HCT116 (cell line): ENCODE data around the gene DGKE. TPM values are rescaled to one million over a fixed set of nuclear protein-coding genes. Genes with fewer than 3 reads are reported as not detected.

Source experiments
- ATAC-seq: fragments of 200-7000 bp; cut with Tn5 transposase; 2 replicates; pipeline ENCODE4 v1.9.1; 2020; ENCODE audit warnings: mild to moderate bottlenecking, moderate library complexity
- BruUV-seq: library from RNA; stranded (reverse); fragments of 400-500 nt; replicated peaks from 2 replicates; lab custom pipeline; 2021; lab: Mats Ljungman, UMichigan
- CTCF ChIA-PET: fragments of 300-600 bp; sonication (Branson Sonifier 250); formaldehyde crosslinking; loops from one replicate; lab custom pipeline; 2021; ENCODE audit warnings: antibody characterized with exemption; lab: Charles Lee
- POLR2A ChIA-PET: fragments of 300-600, 350-600 bp; sonication (Branson Sonifier 250); formaldehyde crosslinking; loops from one replicate; lab custom pipeline; 2021; ENCODE audit warnings: antibody characterized with exemption; lab: Charles Lee
- RAD21 ChIA-PET, 2 experiments: fragments of 300-600 bp; sonication (Branson Sonifier 250); formaldehyde crosslinking; loops; one replicate each; lab custom pipeline; 2023; ENCODE audit warnings: low total read pairs in 2 of 2; ENCODE audit not compliant: uncharacterized antibody in 2 of 2, unreplicated experiment in 2 of 2, low non-redundant PET in 1 of 2; lab: Charles Lee
- DNase-seq: peaks from one replicate; pipeline ENCODE4 v3.0.0-alpha.2; 2010; ENCODE audit warnings: low read depth, low spot score
- H2AFZ ChIP-seq: fragments of 200-600 bp; shearing (Covaris generic), sonication (generic); 2 replicates; pipeline ENCODE4 v1.6.1; 2017; ENCODE audit warnings: low read depth, mixed run types, mixed read lengths, antibody characterized with exemption, low read length; ENCODE audit not compliant: poor library complexity, severe bottlenecking
- H3K27ac ChIP-seq: 2 replicates; pipeline ENCODE4 v1.5.1; 2012; ENCODE audit warnings: low read depth, low read length
- H3K27me3 ChIP-seq: fragments of 200-600 bp; sonication (generic); 2 replicates; pipeline ENCODE4 v1.6.1; 2016; ENCODE audit warnings: mixed run types, low read length, mixed read lengths; ENCODE audit not compliant: insufficient read depth
- H3K36me3 ChIP-seq, 2 experiments: fragments of 200-500 bp in 1 of 2; fragments of 200-600 bp in 1 of 2; sonication (Bioruptor generic) in 1 of 2; sonication (generic) in 1 of 2; 2 replicates each; pipeline versions ENCODE4 v1.5.1 to v1.6.1; 2014 to 2016; ENCODE audit warnings: low read length in 2 of 2, inconsistent platforms in 1 of 2, mixed read lengths in 1 of 2, mixed run types in 1 of 2; ENCODE audit not compliant: insufficient read depth in 2 of 2, control insufficient read depth in 1 of 2
- H3K4me1 ChIP-seq, 2 experiments: fragments of 200-600 bp in 1 of 2; sonication (generic) in 1 of 2; 2 replicates each; pipeline versions ENCODE4 v1.5.1 to v1.6.1; 2012 to 2017; ENCODE audit warnings: low read length in 2 of 2, inconsistent platforms in 1 of 2, mild to moderate bottlenecking in 1 of 2, mixed read lengths in 1 of 2, mixed run types in 1 of 2, moderate library complexity in 1 of 2; ENCODE audit not compliant: insufficient read depth in 2 of 2, control insufficient read depth in 1 of 2
- H3K4me2 ChIP-seq: fragments of 200-600 bp; sonication (generic); 2 replicates; pipeline ENCODE4 v1.6.1; 2017; ENCODE audit warnings: mixed run types, low read length, mixed read lengths
- H3K4me3 ChIP-seq, 2 experiments: fragments of 200-600 bp in 1 of 2; sonication (generic) in 1 of 2; replicated peaks in 1 of 2; 2 replicates each; pipeline ENCODE4 v1.5.1; 2011 to 2016; ENCODE audit warnings: low read length in 2 of 2, control low read depth in 1 of 2, low read depth in 1 of 2, mild to moderate bottlenecking in 1 of 2, mixed read lengths in 1 of 2, mixed run types in 1 of 2
- H3K79me2 ChIP-seq: fragments of 200-600 bp; sonication (generic); 2 replicates; pipeline ENCODE4 v1.6.1; 2017; ENCODE audit warnings: mild to moderate bottlenecking, mixed run types, low read length, moderate library complexity, mixed read lengths; ENCODE audit not compliant: insufficient read depth
- H3K9ac ChIP-seq: fragments of 200-600 bp; sonication (generic); 2 replicates; pipeline ENCODE4 v1.6.1; 2016; ENCODE audit warnings: low read length, mixed read lengths
- H3K9me2 ChIP-seq: fragments of 200-600 bp; sonication (generic), shearing (Covaris generic); 2 replicates; pipeline ENCODE4 v1.6.1; 2017; ENCODE audit warnings: mixed run types, mild to moderate bottlenecking, moderate library complexity; ENCODE audit not compliant: insufficient read depth
- H3K9me3 ChIP-seq, 2 experiments: fragments of 200-500 bp in 1 of 2; fragments of 200-600 bp in 1 of 2; sonication (Bioruptor generic) in 1 of 2; sonication (generic) in 1 of 2; 2 replicates each; pipeline ENCODE4 v1.6.1; 2014 to 2017; ENCODE audit warnings: low read length in 2 of 2, mixed read lengths in 2 of 2, inconsistent platforms in 1 of 2, low read depth in 1 of 2, mild to moderate bottlenecking in 1 of 2, mixed run types in 1 of 2, moderate library complexity in 1 of 2; ENCODE audit not compliant: control insufficient read depth in 1 of 2, insufficient read depth in 1 of 2
- H4K20me1 ChIP-seq: fragments of 200-600 bp; sonication (generic), shearing (Covaris generic); 2 replicates; pipeline ENCODE4 v1.6.1; 2017; ENCODE audit warnings: mixed run types, mild to moderate bottlenecking, moderate library complexity; ENCODE audit not compliant: insufficient read depth
- CBX3 ChIP-seq: IDR thresholded peaks from 2 replicates; pipeline ENCODE4 v1.6.1; 2012; ENCODE audit warnings: low read depth
- RAD21 ChIP-seq: IDR thresholded peaks from 2 replicates; pipeline ENCODE4 v1.6.1; 2012; ENCODE audit warnings: low read depth, mild to moderate bottlenecking
- TCF7L2 ChIP-seq: IDR thresholded peaks from 2 replicates; pipeline ENCODE4 v1.7.0; 2011; ENCODE audit warnings: borderline replicate concordance, inconsistent platforms; ENCODE audit not compliant: insufficient read depth, insufficient read length; ENCODE audit errors: extremely low read depth
- intact Hi-C: fragments of 100-400 bp; cut with micrococcal nuclease; formaldehyde crosslinking; loops from 2 replicates; pipeline ENCODE4 v1.10.0; 2022
- total RNA-seq: library from RNA; stranded (reverse); gene quantifications from one replicate; pipeline ENCODE4 v1.2.1, GENCODE V29; 2021; ENCODE audit not compliant: unreplicated experiment
- TF ChIP-seq, protein P1 (sequence below): IDR thresholded peaks from 2 replicates; pipeline ENCODE4 v1.6.1; 2011; ENCODE audit warnings: mild to moderate bottlenecking, low read length, moderate library complexity; ENCODE audit not compliant: insufficient replicate concordance; ENCODE audit errors: extremely low read depth

The DGKE gene
- total RNA-seq, 1 experiment from 2014 or later = 5.2 TPM

DNA sequence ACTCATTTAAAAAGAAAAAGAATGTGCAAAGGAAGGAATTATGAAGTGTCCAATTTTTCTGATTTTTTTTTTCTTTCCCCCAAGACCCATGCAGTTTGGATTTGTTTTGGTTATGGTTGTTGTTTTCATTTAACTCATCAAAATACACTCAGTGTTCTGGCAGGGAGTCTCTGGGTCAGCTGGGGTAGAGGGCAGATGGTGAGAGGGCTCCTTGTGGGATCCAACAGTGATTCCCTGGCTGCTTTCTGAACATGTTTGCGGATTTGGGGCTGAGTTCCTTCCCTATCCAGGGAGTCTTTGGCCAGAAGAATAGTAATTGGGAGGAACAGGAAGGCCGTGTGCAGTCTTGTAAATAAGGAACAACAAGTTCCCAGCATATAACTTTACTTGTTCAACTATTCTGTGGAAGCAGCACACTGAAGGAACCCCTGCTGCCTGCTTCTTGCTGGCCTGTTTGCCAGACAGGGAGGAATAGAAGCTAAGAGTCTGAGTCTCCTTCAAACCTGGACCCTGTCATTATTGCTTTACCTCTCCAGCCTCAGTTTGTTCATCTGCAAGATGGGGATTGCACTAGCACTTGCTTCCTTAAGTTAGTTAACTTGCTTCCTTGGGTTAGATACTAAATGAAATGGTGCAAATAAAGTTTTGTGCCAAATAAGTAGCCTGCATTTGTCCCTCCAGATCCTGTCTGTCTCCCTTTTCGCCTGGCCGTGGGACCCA, 32.3 kb upstream of the DGKE start (continued):
- TF ChIP-seq, protein P1, sequence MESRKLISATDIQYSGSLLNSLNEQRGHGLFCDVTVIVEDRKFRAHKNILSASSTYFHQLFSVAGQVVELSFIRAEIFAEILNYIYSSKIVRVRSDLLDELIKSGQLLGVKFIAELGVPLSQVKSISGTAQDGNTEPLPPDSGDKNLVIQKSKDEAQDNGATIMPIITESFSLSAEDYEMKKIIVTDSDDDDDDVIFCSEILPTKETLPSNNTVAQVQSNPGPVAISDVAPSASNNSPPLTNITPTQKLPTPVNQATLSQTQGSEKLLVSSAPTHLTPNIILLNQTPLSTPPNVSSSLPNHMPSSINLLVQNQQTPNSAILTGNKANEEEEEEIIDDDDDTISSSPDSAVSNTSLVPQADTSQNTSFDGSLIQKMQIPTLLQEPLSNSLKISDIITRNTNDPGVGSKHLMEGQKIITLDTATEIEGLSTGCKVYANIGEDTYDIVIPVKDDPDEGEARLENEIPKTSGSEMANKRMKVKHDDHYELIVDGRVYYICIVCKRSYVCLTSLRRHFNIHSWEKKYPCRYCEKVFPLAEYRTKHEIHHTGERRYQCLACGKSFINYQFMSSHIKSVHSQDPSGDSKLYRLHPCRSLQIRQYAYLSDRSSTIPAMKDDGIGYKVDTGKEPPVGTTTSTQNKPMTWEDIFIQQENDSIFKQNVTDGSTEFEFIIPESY = no peak

DNA sequence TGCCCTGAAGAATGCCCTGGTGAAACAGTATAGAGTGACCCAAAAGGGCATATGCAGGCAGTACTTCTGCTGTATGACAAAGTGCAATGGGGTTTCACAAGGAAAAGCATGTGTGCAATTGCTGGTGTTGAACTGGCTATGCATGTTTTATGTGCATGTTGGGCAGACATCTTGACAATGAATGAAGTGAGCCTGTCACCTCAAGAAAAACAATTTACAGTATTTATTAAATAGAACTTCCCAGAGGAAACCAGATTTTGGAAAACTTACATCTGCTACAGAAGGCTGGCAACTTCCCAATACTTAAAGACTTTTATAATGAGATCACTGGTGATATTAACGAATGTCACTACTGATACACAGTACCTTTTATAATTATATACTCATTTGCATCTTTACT, 30.9 kb upstream of the DGKE start:
- Histone ChIP-seq H4K20me1 (no peaks in the 10 kb centered on the region), H3K27me3 (no peaks in the 10 kb centered on the region), H3K4me2 (no peak overlapping the region), H3K4me1 (peaks cover 5% of the 10 kb centered on the region in 2 experiments; a peak in 1 of 4 replicates), H3K9ac (no peak overlapping the region), H3K79me2 (no peaks in the 10 kb centered on the region), H3K9me2 (no peaks in the 10 kb centered on the region), H3K27ac (no peak overlapping the region), H3K4me3 (no peak overlapping the region), H3K9me3 (no peaks in the 10 kb centered on the region), H3K36me3 (no peaks in the 10 kb centered on the region), H2AFZ (no peak overlapping the region)
- DNase-seq (no peak), ATAC-seq (no peak)
- TF ChIP-seq RAD21 (no peak), CBX3 (no peak), TCF7L2 (no peak)
- POLR2A ChIA-PET = no interaction called here
- RAD21 ChIA-PET = no interaction called here
- CTCF ChIA-PET = no interaction called here
- BruUV-seq = no TSS peak
- intact Hi-C loops = no loop called here
